ENCODE measurements around the gene FLT3LG. TPM values are rescaled to one million over a fixed set of nuclear protein-coding genes. Genes with fewer than 3 reads are reported as not detected.

FLT3LG gene
- total and polyA plus RNA-seq, 2 of the 8 experiments (the other 6 are each of a cell fraction or from before 2014, with no cell fraction given) = 1.6 to 3.2 TPM

DNA sequence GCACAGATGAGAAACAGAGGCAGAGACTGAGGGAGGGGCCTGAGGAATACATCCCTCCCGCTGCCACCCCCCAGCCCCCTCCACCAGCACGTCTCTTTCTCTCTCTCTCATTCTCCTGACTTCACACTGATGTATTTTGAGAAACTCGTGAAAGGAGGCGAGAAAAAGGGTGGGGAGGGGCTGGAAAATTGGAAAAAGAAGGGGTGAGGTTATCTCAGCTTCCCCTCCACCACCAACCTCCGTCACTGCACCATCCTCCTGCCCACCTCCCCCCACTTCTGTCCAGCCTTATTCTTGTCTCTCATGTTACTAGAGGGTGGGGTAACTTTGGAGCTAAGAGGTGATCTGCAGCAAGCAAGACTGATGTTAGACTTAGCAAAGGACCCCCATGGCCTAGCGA, 34.2 kb upstream of the FLT3LG start (continued):
- TF ChIP-seq, protein P1, sequence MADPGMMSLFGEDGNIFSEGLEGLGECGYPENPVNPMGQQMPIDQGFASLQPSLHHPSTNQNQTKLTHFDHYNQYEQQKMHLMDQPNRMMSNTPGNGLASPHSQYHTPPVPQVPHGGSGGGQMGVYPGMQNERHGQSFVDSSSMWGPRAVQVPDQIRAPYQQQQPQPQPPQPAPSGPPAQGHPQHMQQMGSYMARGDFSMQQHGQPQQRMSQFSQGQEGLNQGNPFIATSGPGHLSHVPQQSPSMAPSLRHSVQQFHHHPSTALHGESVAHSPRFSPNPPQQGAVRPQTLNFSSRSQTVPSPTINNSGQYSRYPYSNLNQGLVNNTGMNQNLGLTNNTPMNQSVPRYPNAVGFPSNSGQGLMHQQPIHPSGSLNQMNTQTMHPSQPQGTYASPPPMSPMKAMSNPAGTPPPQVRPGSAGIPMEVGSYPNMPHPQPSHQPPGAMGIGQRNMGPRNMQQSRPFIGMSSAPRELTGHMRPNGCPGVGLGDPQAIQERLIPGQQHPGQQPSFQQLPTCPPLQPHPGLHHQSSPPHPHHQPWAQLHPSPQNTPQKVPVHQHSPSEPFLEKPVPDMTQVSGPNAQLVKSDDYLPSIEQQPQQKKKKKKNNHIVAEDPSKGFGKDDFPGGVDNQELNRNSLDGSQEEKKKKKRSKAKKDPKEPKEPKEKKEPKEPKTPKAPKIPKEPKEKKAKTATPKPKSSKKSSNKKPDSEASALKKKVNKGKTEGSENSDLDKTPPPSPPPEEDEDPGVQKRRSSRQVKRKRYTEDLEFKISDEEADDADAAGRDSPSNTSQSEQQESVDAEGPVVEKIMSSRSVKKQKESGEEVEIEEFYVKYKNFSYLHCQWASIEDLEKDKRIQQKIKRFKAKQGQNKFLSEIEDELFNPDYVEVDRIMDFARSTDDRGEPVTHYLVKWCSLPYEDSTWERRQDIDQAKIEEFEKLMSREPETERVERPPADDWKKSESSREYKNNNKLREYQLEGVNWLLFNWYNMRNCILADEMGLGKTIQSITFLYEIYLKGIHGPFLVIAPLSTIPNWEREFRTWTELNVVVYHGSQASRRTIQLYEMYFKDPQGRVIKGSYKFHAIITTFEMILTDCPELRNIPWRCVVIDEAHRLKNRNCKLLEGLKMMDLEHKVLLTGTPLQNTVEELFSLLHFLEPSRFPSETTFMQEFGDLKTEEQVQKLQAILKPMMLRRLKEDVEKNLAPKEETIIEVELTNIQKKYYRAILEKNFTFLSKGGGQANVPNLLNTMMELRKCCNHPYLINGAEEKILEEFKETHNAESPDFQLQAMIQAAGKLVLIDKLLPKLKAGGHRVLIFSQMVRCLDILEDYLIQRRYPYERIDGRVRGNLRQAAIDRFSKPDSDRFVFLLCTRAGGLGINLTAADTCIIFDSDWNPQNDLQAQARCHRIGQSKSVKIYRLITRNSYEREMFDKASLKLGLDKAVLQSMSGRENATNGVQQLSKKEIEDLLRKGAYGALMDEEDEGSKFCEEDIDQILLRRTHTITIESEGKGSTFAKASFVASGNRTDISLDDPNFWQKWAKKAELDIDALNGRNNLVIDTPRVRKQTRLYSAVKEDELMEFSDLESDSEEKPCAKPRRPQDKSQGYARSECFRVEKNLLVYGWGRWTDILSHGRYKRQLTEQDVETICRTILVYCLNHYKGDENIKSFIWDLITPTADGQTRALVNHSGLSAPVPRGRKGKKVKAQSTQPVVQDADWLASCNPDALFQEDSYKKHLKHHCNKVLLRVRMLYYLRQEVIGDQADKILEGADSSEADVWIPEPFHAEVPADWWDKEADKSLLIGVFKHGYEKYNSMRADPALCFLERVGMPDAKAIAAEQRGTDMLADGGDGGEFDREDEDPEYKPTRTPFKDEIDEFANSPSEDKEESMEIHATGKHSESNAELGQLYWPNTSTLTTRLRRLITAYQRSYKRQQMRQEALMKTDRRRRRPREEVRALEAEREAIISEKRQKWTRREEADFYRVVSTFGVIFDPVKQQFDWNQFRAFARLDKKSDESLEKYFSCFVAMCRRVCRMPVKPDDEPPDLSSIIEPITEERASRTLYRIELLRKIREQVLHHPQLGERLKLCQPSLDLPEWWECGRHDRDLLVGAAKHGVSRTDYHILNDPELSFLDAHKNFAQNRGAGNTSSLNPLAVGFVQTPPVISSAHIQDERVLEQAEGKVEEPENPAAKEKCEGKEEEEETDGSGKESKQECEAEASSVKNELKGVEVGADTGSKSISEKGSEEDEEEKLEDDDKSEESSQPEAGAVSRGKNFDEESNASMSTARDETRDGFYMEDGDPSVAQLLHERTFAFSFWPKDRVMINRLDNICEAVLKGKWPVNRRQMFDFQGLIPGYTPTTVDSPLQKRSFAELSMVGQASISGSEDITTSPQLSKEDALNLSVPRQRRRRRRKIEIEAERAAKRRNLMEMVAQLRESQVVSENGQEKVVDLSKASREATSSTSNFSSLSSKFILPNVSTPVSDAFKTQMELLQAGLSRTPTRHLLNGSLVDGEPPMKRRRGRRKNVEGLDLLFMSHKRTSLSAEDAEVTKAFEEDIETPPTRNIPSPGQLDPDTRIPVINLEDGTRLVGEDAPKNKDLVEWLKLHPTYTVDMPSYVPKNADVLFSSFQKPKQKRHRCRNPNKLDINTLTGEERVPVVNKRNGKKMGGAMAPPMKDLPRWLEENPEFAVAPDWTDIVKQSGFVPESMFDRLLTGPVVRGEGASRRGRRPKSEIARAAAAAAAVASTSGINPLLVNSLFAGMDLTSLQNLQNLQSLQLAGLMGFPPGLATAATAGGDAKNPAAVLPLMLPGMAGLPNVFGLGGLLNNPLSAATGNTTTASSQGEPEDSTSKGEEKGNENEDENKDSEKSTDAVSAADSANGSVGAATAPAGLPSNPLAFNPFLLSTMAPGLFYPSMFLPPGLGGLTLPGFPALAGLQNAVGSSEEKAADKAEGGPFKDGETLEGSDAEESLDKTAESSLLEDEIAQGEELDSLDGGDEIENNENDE (IDR thresholded peaks at IDR 0.05; ENCODE audit: insufficient replicate concordance, low read length) = no peak
- TF ChIP-seq, protein P2, sequence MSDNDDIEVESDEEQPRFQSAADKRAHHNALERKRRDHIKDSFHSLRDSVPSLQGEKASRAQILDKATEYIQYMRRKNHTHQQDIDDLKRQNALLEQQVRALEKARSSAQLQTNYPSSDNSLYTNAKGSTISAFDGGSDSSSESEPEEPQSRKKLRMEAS (IDR thresholded peaks at IDR 0.05) = no peak
- TF ChIP-seq KDM4A (IDR thresholded peaks at IDR 0.05; ENCODE audit: low read depth, low read length, severe bottlenecking) (no peak), EZH2 (IDR thresholded peaks at IDR 0.05; ENCODE audit: low read depth, low read length, severe bottlenecking) (no peak), SIN3A (conservative IDR thresholded peaks at IDR 0.05 in 1 of 2, IDR thresholded peaks at IDR 0.05 in 1 of 2; ENCODE audit: low read depth in 1 of 2, low read length in 2 of 2) (no peak)

Data from H1 (cell line).